Activated CD4-positive, alpha-beta T cell treated with anti-CD3 and anti-CD28 coated beads, Interleukin-10, Interleukin-2, amounts not matched to agents 100 ng/mL and 50 ng/mL, durations not matched to agents 16 hours and 8 hours (primary cell): ENCODE measurements around the gene MAB21L3.
"Not testable (repeated sequence)": the region's sequence is repeated elsewhere in the genome, so short reads cannot be mapped to it uniquely, and the experiment has no call there.

ENCODE experiments used
- DNase-seq: peaks from one replicate; pipeline ENCODE4 v3.0.0-alpha.2; 2020

Gene MAB21L3

GRCh38 chr1:116139592-116140134, 28.5 kb downstream of the MAB21L3 start:
- DNase-seq, result no peak

- no peak for DNase-seq
Measured at GRCh38 chr1:116144151-116144550, 33.0 kb downstream of the MAB21L3 start.

GRCh38 chr1:116146447-116147113, 35.4 kb downstream of the MAB21L3 start:
- DNase-seq, result not testable (repeated sequence)

GRCh38 chr1:116147114-116147510, 35.9 kb downstream of the MAB21L3 start:
- no peak for DNase-seq

- no peak for DNase-seq
Measured at GRCh38 chr1:116147972-116148371, 36.8 kb downstream of the MAB21L3 start.

- no peak for DNase-seq
Measured at GRCh38 chr1:116148967-116149366, 37.8 kb downstream of the MAB21L3 start.

- DNase-seq, result no peak
Measured at GRCh38 chr1:116150368-116150767, 39.2 kb downstream of the MAB21L3 start.

- DNase-seq, result peak; percentile 81
Measured at GRCh38 chr1:116151739-116152576, 40.8 kb downstream of the MAB21L3 start.

GRCh38 chr1:116152577-116152943, 41.4 kb downstream of the MAB21L3 start:
- DNase-seq, result no peak

- no peak for DNase-seq
Measured at GRCh38 chr1:116152950-116153691, 41.9 kb downstream of the MAB21L3 start.

GRCh38 chr1:116153692-116154031, 42.5 kb downstream of the MAB21L3 start:
- no peak for DNase-seq

- DNase-seq, result no peak
Measured at GRCh38 chr1:116154536-116154935, 43.3 kb downstream of the MAB21L3 start.

- DNase-seq, result no peak
Measured at GRCh38 chr1:116157096-116157495, 45.9 kb downstream of the MAB21L3 start.

- no peak for DNase-seq
Measured at GRCh38 chr1:116159177-116159576, 48.0 kb downstream of the MAB21L3 start.

GRCh38 chr1:116159611-116160010, 48.4 kb downstream of the MAB21L3 start:
- no peak for DNase-seq

GRCh38 chr1:116161390-116161789, 50.2 kb downstream of the MAB21L3 start:
- no peak for DNase-seq

GRCh38 chr1:116161877-116162390, 50.7 kb downstream of the MAB21L3 start:
- DNase-seq, result no peak

- no peak for DNase-seq
Measured at GRCh38 chr1:116163533-116163932, 52.3 kb downstream of the MAB21L3 start.

- no peak for DNase-seq
Measured at GRCh38 chr1:116164150-116164549, 53.0 kb downstream of the MAB21L3 start.

GRCh38 chr1:116164604-116165368, 53.6 kb downstream of the MAB21L3 start:
- DNase-seq, result no peak

- no peak for DNase-seq
Measured at GRCh38 chr1:116165572-116165971, 54.4 kb downstream of the MAB21L3 start.

- DNase-seq, result no peak
Measured at GRCh38 chr1:116166011-116166571, 54.9 kb downstream of the MAB21L3 start.
